GM21528 (cell line): ENCODE measurements around the gene DNAAF8.

Source experiments
- ATAC-seq: cut with Tn5 transposase; IDR thresholded peaks from one replicate; pipeline ENCODE4 v1.9.1; 2021; ENCODE audit warnings: mild to moderate bottlenecking, moderate library complexity; ENCODE audit not compliant: unreplicated experiment, low FRiP score

Gene DNAAF8

DNA sequence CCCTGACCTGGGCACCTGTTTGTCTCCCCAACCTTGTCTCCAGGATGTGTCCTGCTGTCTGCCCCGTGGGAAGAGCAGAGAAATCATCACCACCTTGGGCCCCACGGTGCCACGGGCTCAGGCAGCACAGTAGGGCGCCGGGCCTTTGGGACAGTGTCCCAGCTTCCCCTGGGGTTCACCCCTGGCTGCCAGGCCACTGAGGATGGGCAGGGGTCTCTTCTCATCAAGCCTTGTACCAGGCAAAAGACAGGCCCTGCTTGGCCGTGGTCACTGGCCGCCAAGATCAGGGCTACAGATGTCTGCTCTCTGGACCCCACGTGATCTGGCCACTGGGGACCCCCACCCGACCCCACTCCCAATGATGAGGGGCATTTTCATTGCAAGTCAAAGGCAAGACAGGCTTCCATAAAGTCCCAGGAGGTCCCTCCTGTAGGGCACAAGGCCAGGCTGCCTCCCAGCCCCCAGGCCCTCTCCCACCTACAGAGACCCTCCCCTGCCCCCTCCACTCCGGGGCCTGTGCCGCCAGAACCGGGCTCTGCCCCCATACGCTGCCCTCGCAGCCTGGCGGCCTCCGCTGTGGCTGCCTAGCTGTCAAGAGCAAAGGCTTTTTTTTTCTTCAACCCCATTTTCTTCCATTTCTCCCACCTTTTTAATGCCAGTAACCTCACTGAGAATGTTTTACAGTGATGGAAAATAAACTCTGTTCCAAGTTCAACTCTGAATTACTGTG lies 14.5 kb downstream of the DNAAF8 start:
- ATAC-seq = no peak

- ATAC-seq = no peak
Observed at GRCh38 chr16:4749700-4750257, 15.4 kb downstream of the DNAAF8 start.

DNA sequence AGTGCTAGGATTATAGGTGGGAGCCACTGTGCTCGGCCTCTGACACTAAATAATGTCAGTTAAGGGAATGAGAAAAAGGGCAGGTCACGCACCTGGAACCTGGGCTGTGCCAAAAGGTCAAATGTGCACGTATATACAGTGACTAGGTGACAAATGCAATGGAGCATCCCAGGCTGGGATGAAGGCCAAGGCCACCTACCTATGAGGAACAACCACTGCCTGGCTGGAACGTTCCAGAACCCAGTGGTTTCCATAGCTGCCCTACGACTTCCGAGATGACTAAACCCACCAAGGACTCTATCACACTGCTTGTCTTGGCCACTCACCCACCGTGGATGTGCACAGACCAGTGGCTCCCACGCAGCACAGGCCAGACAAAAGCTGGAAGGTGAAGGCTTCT lies 16.6 kb downstream of the DNAAF8 start:
- no peak for ATAC-seq

DNA sequence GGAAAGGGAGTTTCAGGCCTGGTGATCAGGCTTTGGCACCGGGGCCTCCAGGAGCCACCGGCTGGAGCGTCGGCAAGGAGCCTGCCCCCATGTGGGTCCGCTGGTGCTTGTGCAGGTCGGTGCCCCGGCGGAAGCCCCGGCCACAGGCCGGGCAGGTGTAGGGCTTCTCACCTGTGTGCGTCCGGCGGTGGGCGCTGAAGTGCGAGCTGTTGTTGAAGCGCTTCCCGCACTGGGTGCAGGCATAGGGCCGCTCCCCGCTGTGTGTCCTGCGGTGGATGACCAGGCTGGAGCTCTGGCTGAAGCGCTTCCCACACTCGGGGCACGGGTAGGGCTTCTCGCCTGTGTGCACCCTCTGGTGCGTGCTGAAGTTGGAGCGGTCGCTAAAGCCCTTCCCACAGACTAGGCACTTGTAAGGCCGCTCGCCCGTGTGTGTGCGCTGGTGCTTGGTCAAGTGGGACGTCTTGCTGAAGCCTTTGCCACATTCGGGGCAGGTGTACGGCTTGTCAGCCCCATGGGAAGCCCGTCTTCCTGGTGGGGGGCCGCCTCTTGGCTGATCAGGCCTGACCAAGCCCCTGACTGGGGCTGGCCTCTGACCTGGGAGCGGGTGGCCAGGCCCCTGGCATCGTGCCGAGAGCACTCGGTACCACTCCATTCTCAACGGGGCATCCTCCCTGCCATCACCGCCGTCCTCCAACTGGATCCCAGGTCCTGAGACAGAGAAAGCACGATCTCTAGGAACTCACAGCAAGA lies 18.2 kb downstream of the DNAAF8 start:
- ATAC-seq = no peak

DNA sequence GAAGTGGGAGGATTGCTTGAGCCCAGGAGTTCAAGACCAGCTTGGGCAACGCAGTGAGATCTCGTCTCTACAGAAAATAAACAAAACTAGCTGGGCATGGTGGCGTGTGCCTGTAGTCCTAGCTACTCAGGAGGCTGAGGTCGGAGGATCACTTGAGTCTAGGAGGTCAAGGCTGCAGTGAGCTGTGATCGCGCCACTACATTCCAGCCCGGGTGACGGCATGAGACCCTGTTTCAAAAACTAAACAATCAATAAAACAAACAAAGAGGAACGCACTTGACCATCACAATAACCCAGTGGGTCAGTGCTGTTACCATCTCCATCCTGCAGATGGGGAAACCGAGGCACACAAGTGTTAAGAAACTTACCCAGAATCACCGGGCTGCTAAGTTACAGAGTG lies 18.9 kb downstream of the DNAAF8 start:
- no peak for ATAC-seq

GRCh38 chr16:4754865-4755264 lies 20.5 kb downstream of the DNAAF8 start:
- no peak for ATAC-seq

DNA sequence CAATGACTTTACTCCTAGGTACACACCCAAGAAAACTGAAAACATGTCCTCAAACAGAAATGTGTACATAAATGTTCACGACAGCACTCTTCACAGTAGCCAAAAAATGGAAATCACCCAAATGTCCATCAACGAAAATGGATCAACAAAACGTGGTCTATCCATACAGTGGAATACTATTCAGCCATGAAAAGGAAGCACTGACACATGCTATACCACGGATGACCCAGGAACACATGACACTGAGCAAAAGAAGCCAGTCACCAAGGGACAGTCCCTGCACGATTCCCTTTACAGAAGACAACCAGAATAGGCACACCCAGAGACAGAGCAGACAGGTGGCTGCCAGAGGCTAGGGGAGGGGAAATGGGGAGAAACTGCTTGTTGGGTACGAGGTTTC lies 21.4 kb downstream of the DNAAF8 start:
- ATAC-seq = no peak

- ATAC-seq = no peak
Observed at GRCh38 chr16:4760221-4760910, 26.0 kb downstream of the DNAAF8 start.

- no peak for ATAC-seq
Observed at GRCh38 chr16:4762205-4762604, 27.9 kb downstream of the DNAAF8 start.

DNA sequence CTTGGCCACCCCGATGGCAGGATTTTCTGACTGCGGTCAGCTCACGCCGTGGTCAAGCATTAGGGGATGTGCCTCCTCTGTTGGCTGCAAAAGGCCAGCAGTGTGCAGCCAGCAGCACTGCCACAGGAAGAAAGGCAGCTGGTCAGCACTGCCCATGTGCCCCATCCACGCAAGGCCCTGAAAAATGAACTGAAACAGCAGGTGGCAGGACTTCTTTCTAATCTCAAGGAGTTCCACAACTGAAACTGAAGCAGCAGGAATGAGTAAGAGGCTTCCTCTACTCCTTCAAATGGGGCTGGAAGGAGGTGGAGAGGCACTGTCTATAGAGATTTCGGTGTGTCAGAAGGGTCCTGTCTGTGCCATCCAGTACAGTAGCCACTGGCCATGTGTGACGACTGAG lies 29.5 kb downstream of the DNAAF8 start:
- no peak for ATAC-seq

DNA sequence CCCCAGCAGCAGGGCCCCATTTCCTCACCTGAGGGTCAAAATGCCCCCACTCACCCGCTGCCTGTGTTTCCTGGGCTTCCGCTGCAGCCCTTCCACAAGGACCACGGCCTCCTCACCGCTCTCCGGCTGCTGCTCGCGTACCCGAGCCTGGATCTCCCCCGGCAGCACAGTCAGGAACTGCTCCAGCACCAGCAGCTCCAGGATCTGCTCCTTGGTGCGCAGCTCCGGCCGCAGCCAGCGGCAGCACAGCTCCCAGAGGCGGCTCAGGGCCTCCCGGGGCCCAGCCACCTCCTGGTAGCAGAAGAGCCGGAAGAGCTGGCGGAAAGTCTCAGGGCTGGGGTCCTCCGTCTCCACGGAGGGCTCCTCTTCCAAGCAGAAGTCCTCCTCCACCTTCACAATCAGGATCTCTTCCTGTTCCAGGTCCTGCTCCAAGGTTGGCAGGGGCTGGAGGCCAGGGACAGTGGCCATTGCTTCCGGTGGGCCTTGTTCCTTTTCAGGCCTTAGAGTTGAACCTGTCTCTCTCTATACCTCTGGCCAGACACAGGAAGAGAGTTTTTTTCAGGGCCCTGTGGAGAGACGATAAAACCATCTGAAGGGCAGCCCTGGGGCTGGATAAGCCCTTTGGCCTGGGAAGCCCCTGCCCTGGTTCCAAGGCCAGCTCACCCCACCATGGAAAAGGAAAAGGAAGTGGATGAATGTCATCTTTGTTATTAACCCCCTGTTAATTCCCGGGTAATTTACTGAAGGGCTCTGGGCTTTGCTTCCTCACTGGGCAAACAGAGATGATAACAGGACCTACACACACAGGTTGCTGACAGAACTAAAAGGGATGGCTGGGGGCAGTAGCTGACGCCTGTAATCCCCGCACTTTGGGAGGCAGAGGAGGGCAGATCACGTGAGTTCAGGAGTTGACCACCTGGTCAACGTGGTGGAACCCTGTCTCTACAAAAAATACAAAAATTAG lies 31.5 kb downstream of the DNAAF8 start:
- ATAC-seq = no peak

- peak; percentile 80 for ATAC-seq
Observed at GRCh38 chr16:4766875-4767628, 32.7 kb downstream of the DNAAF8 start, which contains the start of gene ZNF500. Gene ZNF500, minus strand, starts transcription at chr16:4767162. Its CDS starts 1,184 bp downstream, at chr16:4765978.

DNA sequence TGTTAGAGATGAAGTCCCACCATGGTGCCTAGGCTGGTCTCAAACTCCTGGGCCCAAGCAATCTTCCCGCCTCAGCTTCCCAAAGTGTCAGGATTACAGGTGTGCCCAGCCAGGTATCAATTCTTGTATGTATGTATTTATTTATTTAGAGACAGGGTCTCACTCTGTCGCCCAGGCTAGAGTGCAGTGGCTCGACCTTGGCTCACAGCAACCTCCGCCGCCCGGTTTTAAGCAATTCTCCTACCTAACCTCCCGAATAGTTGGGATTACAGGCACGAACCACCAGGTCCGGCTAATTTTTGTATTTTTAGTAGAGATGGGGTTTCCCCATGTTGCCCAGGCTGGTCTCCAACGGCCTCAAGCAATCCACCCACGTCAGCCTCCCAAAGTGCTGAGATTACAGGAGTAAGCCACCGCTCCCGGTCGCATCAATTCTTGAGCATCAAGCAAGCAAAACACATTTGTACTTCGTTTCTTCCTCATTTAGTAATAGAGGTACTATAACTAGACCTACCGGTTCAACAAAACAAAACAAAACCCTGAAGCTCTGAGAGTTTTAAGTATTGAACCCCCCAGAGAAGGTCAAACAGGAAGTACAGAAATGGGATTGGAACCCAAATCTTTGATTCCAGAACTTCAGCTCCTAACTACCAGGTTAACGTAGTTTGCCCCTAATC lies 33.7 kb downstream of the DNAAF8 start:
- no peak for ATAC-seq

DNA sequence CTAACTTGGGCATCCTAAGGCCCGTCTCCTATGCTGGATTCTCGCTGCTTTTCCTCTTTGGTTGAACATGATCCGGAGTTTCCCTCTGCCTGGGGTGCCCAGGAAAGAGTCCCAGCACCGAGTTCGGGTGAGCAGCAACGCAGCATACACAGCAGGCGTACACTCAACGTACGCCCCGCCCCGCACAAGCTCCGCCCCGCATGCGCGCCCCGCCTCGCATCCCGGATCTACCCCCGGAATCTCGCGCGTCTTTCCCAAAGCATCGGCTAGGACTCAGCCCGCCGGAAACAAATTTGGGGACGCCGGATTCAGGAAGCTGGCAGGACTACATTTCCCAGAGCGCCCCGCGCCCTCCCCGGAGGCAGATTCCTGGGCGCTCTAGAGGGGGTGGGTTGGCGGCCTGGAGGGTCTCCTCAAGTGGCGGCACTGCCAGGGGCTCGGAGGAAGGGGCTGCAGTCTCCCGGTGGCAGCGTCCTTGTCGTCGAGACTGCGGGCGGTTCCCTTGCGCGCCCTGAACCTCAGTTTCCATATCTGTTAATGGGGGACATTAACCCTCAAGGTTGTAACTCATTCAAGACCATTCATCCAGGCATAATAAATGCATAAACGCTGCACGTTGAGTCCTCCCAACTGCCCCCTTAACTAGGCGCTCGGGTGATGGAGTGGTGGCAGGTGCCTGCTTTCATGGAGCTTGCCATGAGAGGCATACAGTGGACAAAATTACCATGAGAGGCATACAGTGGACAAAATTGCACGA lies 34.4 kb downstream of the DNAAF8 start:
- peak; percentile 60 for ATAC-seq

- no peak for ATAC-seq
Observed at GRCh38 chr16:4769306-4769638, 34.9 kb downstream of the DNAAF8 start.

GRCh38 chr16:4771646-4772045 lies 37.3 kb downstream of the DNAAF8 start:
- ATAC-seq = no peak

DNA sequence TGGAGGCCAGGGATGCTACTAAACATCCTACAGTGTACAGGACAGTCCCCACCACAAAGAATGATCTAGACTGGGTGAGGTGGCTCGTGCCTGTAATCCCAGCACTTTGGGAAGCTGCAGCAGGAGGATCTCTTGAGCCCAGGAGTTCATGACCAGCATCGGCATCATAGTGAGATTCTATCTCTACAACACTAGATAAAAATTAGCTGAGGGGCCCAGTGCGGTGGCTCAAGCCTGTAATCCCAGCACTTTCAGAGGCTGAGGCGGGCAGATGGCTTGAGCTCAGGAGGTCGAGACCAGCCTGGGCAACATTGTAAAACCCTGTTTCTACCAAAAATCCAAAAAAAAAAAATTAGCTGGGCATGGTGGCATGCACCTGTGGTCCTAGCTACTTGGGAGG lies 38.0 kb downstream of the DNAAF8 start:
- ATAC-seq = no peak

GRCh38 chr16:4775005-4775404 lies 40.7 kb downstream of the DNAAF8 start:
- no peak for ATAC-seq
